HG03066 (cell line): ENCODE results near the gene MGAT2.
"Not testable (repeated sequence)": the region's sequence is repeated elsewhere in the genome, so short reads cannot be mapped to it uniquely, and the experiment has no call there.

Source experiments
- ATAC-seq: cut with Tn5 transposase; IDR thresholded peaks from one replicate; pipeline ENCODE4 v1.9.1; 2021; ENCODE audit warnings: low read depth; ENCODE audit not compliant: unreplicated experiment

Gene MGAT2

DNA sequence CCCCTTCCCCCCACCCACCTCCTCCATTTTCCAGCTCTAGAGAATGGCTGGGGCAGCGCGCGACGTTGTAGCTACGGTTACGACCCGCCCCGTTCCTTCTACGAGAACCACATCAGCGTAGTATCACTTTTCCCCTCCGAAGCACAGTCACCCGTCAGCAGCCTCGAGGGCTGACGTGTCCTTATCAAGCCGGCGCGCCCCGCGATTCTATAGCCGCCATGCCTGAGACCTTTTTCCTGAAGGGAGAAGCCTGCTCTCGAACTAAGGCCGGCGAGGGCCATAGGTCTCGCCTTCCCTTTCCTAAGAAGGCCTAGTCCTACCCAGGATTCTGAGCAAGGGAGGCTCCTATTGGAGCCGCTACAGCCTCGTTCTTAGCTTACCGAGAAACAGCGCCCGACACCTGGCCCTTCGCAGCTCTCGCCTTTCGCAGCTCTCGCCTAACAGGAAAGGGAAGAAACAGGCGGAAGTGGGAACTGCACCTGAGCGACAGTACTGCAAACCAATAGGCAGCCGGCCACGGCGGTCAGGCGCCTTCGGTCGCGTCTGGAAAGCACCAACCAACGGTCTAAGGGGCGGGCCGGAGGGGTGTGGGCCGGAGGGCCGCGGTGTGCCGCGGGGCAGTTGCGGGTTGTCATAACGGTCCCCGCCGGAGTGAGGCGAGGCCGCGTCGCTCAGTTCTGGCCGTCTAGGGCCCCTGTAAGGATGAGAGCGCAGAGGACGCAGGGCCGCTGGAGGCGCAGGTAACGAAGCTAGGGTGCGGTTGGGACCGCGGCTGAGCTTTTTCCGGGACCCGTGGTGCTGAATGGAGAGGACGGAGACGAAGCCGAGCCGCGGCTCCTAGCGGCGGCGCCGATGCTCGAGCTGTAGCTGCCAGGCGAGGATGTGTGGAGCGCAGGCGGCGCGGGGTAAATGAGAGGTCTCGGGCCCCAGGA lies at the start of gene MGAT2, which contains the start of gene RPL36AL:
MGAT2 (plus strand) TSS at position 618 of the 932 bp plus-strand sequence. CDS start 470 bp downstream, outside the sequence.
RPL36AL (minus strand) TSS at position 445 of the 932 bp plus-strand sequence. CDS start 1,522 bp downstream, outside the sequence.
- peak; percentile 95 for ATAC-seq

DNA sequence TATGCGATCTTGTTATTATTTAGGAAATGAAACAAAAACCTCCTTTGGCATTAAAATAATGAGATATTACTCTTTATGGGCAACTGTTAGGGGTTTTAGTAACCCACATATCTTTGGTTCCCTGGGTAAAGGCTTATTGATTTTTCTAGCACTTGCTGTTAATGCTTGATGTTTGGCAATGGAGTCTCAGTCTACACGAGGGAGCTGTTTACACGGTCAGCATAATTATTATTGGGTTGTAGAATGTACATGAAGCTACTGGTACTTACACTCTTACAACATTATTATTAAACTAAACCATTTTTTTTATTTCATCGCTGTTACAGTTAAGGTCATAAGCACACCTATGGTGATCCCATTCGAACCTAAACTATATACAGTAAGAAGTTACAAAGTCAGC lies 46.6 kb upstream of the MGAT2 start:
- ATAC-seq = no peak

DNA sequence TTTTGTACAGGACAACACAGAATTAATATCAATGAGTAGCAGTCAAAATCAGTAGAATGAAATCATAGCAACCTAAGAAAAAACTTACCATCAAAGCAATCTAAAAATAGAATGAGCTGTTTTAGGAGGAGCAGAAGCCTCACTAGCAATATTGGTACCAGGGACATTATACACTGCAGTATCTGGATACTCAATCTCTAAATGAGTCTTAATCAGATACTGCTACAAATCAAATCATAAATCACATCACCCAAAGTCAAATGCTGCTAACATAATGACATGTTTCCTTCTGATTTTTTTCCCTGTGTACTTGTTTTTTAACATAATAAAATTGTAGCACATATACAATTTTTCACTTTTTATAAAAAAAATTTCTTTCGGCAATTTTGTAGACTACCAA lies 42.5 kb upstream of the MGAT2 start:
- ATAC-seq = no peak

DNA sequence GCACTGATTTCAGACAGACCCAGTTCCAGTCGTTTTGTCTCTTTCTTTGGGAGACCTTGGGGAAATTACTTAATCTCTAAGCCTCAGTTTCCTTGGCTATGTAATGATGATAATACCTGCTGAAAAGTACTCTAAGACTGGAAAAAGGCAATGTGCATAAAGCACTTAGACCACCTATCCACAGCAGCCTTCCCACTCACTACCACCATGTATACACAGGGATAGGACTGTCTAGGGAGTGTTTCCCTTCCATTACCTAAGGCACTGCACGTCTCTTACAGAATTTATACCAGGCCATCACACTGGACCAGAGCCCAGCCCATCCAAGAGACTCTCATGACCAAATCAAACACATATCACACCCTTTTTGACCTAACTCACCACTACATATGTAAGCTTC lies 40.8 kb upstream of the MGAT2 start:
- no peak for ATAC-seq

DNA sequence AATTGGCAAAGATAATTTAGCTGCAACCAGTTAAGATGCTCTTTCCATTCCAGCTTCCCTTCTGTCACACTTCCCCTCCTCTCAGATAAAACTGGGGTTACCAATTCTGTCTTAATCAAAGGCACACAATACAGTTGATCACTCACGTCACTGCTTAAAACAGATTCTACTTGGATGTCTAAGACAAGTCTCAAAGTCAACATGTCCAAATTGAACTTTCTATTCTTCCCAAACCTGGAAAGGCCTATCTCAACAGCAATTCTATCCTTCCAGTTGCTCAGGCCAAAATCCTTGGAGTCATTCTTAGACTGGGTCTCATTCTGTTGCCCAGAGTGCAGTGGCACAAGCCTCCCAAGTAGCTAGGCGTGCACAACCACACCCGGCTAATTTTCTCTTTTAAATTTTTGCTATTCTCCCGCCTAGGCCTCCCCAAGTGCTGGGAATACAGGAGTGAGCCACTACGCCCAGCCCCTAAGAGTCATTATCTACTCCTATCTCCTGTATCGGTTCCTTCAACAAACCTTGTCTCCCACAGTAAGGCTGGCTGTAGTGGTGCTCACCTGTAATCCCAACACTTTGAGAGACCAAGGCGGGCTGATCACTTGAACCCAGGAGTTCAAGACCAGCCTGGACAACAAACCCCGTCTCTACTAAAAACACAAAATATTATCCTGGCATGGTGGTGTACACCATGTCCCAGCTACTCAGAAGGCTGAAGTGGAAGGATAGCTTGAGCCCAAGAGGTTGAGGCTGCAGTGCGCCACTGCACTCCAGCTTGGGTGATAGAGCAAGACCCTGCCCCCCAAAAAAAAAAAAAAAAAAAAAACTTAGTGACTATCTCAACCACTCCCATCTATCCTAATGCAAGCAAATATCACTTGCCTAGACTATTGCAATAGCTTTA lies 39.1 kb upstream of the MGAT2 start:
- no peak for ATAC-seq

DNA sequence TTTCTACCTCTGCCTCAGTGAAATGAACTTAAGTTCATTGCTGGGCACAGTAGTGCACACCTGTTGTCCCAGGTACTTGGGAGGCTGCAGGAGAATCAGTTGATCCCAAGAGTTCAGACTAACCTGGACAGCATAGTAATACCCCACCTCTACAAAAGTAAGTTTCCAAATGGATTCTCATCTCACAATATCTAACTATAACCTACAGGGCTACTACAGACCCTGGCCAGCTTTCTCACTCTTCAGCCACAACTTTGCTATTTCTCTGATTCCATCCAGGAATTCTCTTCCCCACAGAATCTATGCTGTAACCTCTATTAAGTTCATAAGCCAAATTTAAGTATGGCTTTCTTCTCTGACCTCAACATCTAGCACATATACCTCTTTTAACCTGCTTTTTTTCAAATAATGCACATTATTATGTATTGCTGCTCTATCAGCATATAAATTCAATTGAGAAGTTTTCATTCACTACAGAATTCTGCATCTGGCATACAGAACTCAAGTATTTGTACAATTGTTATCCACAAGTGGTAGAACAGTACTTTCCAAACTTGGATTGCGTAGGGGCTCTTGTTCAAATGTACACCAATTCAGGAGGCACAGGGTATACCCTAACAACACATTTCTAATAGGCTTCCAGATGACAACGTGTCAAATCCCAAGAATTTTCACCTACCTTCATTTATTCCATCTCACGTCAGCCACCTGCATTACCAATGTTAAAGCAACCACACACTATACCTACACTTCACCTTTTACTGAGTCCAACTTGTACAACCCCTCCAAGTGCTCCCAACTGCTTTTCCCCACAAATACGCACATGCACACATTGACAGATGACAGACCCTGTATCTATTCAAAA lies 38.3 kb upstream of the MGAT2 start:
- ATAC-seq = no peak

DNA sequence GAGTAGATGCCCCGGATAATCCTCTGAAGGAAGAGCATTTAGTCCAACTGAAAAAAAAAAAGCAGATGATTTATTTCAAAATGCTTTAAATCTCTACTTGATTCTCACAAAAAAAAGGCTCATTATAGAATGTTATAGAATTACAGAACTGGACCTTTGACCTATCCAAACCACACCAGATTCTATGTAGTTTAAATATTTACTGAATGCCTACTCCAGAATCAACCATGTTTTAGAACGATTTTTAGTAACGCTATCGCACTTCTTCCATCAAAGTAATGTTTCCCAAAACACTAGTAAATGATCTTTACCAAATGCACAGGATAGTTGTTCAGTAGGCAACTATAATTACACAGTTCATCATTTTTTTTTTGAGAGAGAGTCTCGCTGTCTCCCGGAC lies 37.0 kb upstream of the MGAT2 start:
- no peak for ATAC-seq

DNA sequence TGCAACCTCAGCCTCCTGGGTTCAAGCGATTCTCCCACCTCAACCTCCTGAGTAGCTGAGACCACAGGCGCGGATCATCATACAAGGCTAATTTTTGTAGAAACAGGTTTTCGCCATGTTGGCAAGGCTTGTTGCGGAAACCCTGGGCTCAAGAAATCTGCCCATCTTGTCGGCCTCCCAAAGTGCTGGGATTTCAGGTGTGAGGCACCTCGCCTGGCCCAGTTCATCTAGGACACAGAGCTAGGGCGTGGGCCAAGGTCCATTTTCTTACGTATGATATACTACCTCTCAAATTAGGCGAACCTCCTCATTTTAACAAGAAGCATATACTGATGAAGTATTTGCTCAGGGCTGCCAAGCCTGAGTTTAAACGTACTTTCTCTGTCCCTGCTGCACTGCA lies 36.5 kb upstream of the MGAT2 start:
- no peak for ATAC-seq

DNA sequence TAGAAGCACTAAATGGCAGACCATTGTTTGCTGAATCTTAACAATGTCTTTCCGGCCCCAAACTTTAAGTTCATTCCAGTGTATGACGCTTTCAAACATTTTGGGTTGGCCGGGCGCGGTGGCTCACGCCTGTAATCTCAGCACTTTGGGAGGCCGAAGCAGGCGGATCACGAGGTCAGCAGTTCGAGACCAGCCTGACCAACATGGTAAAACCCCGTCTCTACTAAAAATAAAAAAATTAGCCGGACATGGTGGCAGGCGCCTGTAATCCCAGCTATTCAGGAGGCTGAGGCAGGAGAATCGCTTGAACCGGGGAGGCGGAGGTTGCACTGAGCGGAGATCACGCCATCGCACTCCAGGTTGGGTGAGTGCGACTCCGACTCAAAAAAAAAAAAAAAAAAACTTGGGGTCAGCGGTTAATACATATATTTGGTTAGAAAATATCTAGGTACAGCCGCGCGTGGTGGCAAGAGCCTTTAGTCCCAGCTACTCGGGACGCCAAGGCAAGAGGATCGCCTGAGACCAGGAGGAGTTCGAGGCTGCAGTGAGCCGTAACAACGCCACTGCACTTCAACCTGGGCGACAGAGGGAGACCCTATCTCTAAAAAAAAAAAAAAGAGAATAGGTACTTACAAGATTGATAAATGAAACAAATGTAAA lies 35.5 kb upstream of the MGAT2 start:
- ATAC-seq = not testable (repeated sequence)

DNA sequence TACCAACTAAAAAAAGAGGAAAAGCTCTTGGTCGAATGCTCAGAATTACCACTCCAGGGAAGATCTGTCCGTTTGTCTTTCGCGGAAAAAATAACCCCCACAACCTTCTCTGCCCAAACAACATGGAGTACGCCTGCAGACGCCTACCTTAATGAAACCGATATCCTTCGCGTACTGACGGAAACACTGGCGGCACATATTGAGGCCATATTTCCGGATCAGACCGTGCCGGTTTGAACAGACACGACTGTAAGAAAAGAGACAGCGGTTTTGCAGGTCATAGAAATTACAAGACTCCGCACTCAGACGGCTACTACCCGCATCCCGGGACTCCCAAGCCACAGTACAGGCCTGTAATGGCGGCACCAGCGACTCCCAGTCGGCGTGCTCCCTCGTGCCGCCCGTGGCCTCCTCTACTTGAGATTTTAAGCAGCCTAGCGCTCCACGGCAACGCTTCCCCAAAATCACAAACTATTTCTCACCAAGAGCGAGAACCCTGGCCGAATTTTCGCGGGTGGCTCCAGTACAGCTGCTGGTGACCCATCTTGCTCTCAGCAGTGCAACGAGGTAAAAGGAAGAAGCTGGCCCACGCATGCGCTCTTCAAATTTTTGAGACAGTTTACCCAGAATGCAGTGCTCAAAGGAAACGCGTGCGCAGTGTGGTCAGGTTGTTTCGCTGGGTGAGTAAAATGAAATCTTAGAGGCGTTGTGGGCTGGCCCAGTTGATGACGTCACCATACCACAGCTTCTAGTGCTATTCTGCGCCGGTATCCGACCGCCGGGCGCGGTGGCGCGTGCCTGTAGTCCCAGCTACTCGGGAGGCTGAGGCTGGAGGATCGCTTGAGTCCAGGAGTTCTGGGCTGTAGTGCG lies 34.6 kb upstream of the MGAT2 start, which contains the start of gene RPS29:
RPS29 (minus strand) TSS at position 578 of the 870 bp plus-strand sequence; CDS start at position 544, 34 bp downstream.
- ATAC-seq = peak; percentile 88

DNA sequence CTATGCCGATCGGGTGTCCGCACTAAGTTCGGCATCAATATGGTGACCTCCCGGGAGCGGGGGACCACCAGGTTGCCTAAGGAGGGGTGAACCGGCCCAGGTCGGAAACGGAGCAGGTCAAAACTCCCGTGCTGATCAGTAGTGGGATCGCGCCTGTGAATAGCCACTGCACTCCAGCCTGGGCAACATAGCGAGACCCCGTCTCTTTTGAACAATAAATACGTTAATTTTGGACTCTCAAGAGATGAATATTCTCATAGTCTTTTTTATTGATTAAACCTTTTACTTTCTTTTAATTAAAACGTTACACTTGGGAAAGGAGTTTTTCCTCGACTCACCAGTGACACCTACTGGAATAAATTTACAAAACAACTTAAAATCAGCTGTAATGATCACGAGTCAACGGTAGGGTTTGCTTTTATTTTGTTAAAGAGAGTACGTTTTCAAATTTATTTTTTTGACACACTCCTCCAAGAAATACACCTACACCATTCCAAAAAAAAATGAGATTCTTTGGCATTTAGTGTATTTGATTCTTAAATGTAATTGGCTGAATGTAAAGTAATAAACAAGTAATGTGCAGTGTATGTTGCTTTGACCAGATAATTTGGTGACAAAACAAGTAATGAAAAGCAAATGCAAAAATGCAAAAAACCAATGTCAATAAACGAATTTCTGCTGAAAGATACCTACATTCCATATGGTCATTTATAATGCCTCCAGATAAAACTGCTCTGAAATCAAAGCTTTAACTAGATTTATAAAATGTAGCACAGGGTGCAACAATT lies 33.7 kb upstream of the MGAT2 start:
- ATAC-seq = peak; percentile 36

DNA sequence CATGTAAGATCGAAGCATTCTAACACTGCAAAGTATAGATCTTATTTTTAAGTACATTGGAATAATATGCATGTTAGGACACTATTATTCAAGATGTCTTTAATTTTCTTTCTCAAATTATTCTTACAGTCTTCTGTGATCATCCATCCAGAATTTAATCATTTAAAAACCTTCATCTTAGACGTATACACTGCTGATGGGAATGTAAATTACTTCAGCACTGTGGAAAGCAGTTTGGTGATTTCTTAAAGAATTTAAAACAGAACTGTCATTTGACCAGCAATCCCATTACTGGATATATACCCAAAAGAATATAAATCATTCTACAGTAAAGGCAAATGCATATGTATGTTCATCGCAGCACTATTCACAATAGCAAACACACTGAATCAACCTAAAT lies 31.2 kb upstream of the MGAT2 start:
- ATAC-seq = no peak

DNA sequence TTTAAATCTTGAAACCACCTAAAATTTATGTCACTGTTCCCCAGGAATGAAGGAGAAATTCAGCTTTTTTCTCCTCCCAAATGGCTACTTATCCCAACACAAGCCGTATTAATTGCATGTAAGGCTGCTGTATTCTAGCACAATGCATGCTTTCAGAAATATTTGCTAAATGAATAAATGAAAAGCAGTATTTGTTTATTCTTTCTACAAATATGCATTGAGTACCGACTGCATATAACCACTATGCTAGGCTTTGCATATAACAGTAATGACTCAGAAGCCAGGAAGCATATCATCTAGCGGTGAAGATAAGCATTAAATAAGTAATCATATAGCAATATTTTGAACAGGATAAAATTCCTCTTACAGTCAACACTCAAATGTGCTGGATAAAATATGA lies 27.6 kb upstream of the MGAT2 start:
- no peak for ATAC-seq

DNA sequence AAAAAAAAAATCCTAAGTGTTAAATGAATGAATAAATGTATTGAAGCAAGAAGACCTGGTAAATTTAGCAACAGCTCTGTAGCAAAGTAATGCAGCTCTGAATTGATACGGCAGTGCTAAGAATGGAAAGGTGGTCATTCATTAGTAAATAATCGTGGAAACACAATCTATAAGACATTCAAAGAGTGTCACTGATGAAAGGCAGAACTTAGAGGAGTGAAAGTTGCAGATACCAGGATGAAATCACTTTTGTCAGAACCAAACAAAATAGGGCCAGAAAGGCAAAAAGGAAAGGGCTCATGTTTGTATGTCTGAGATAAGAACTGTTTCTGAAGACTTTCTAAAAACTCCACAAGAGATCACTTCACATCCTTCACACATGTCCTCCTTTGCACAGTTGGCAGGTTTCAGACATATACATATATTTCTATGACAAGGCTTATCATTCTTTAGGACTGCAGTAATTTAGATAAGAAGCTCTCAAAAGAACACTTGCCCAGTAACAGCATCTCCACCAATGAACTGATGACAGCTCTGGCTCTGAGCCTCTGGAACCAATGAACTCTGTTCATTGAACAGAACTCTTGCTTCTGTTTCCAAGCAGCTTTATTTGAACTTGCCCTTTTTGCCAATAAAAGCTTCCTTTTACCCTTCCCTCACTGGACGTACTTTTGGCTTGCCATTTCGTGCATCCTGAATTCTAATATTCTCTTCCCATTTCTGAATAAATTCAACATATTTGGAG lies 26.1 kb upstream of the MGAT2 start:
- ATAC-seq = no peak

DNA sequence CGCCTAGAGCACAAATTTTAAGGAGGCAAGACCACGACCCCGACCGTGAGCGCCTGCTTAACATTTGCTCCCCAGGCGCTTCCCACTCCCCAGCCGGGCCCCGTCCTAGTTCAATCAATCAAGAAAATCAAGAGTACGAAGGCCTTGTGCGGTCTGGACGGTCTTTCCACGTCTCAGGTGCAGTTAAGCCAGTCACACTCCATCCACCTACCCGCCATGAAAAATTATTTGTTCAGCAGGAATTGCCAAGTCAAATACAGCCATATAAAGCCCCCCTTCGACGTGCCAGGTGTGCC lies 22.5 kb upstream of the MGAT2 start:
- ATAC-seq = peak; percentile 1

DNA sequence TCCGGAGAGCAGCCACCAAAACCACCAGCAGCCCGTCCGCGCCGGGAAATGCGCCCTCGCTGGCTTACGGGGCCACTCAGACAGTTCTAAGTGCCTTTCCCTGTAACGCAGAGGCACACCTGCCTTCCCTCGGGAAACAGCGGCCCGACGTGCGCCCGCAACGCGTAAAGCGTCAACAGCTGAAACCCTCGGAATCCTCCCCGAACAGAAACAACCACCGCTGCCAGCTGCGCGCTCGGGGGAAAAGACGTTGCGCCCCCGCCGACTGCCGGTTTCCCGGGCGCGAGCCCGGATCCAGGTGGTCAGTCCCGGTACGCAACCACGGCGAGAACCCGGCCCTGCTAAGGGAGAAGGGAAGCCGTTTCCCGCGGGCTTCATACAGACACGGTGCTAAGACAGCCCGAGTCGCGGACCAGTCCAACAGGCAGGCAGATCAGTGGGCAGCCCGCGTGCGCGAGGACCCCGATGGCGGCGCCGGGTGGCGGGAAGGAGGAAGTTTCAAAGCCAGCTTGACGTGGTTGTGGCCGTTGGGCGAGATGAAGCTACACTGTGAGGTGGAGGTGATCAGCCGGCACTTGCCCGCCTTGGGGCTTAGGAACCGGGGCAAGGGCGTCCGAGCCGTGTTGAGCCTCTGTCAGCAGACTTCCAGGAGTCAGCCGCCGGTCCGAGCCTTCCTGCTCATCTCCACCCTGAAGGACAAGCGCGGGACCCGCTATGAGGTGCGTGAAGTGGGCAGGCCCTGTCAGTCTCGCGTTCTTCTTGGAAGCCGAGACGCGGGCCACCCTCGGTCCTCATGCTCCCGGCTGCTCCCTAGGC lies 21.9 kb upstream of the MGAT2 start, which contains the start of gene LRR1:
LRR1 (plus strand) TSS at position 456 of the 816 bp plus-strand sequence; CDS start at position 537, 81 bp downstream.
- peak; percentile 46 for ATAC-seq
